NCI-H187 (cell line): ENCODE data around the gene SMC4.

Experiments
- DNase-seq, 2 experiments: peaks; one replicate each; lab custom pipeline; 2025; lab: John Stamatoyannopoulos, UW

The SMC4 gene

GRCh38 chr3:160395297-160395696 is 4.2 kb upstream of the SMC4 start:
- no peak for DNase-seq

GRCh38 chr3:160398820-160399124 is 678 bp upstream of the SMC4 start:
- DNase-seq, result no peak

GRCh38 chr3:160400030-160400701 is 716 bp downstream of the SMC4 start:
- no peak for DNase-seq

- no peak for DNase-seq
Observed at GRCh38 chr3:160400702-160401150, 1.3 kb downstream of the SMC4 start.

GRCh38 chr3:160401291-160402095 is 2.0 kb downstream of the SMC4 start:
- DNase-seq, result no peak

GRCh38 chr3:160402221-160403027 is 3.0 kb downstream of the SMC4 start:
- DNase-seq, result no peak

GRCh38 chr3:160403028-160403545 is 3.6 kb downstream of the SMC4 start:
- DNase-seq, result no peak

GRCh38 chr3:160403796-160404470 is 4.5 kb downstream of the SMC4 start:
- no peak for DNase-seq

GRCh38 chr3:160409812-160410610 is 10.6 kb downstream of the SMC4 start:
- no peak for DNase-seq

GRCh38 chr3:160412477-160412876 is 13.0 kb downstream of the SMC4 start:
- DNase-seq, result no peak

- DNase-seq, result peak in 1 of 2 experiments; percentile 5
Observed at GRCh38 chr3:160413613-160414248, 14.3 kb downstream of the SMC4 start.

GRCh38 chr3:160417311-160417710 is 17.9 kb downstream of the SMC4 start:
- no peak for DNase-seq

GRCh38 chr3:160427832-160428424 is 28.5 kb downstream of the SMC4 start:
- DNase-seq, result no peak

GRCh38 chr3:160434071-160434470 is 34.6 kb downstream of the SMC4 start:
- no peak for DNase-seq

- no peak for DNase-seq
Observed at GRCh38 chr3:160435095-160435494, 35.6 kb downstream of the SMC4 start.

GRCh38 chr3:160435747-160436146 is 36.3 kb downstream of the SMC4 start:
- no peak for DNase-seq

GRCh38 chr3:160437083-160437455 is 37.6 kb downstream of the SMC4 start:
- DNase-seq, result no peak

- DNase-seq, result no peak
Observed at GRCh38 chr3:160440687-160441086, 41.2 kb downstream of the SMC4 start.

GRCh38 chr3:160444411-160444810 is 45.0 kb downstream of the SMC4 start:
- DNase-seq, result no peak

GRCh38 chr3:160445854-160446253 is 46.4 kb downstream of the SMC4 start:
- no peak for DNase-seq
